ENCODE results near the gene ADAMTS16.

DNA sequence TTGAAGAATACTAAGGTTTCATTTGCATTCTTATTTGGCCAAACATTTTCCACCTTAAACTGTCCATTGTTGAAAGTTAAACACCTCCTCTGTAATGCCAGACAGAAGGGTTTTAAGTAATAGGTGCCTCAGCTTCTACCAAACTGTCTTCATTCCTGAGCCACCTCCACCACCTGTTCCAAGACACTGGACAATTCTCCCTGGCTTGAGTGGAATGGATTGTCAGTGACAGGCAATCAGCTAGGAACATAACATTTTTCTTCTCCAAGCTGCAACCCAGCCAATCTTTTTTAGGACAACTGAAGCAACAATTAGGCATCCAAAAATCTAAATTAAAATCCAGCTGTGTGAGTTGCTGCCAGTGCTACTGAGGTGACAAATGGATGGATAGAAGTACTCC, 208.4 kb downstream of the ADAMTS16 start:
- no peak for TF ChIP-seq POLR2AphosphoS5 (IDR thresholded peaks at IDR 0.05; ENCODE audit: low read depth, low read length)
- no peak for TF ChIP-seq POLR2A (IDR thresholded peaks at IDR 0.05; ENCODE audit: low read depth, low read length)
- no peak for TF ChIP-seq POU2F2 (IDR thresholded peaks at IDR 0.05; ENCODE audit: low read depth, low read length)
